HG03280 (cell line): ENCODE measurements around the gene ST3GAL6.
"Not testable (repeated sequence)": the region's sequence is repeated elsewhere in the genome, so short reads cannot be mapped to it uniquely, and the experiment has no call there.

Source experiments
- ATAC-seq: cut with Tn5 transposase; IDR thresholded peaks from one replicate; pipeline ENCODE4 v1.9.1; 2021; ENCODE audit warnings: mild to moderate bottlenecking, moderate library complexity; ENCODE audit not compliant: unreplicated experiment

ST3GAL6 gene

GRCh38 chr3:98799479-98799878 is 36.3 kb downstream of the ST3GAL6 start:
- no peak for ATAC-seq

GRCh38 chr3:98800401-98800800 is 37.3 kb downstream of the ST3GAL6 start:
- ATAC-seq = no peak

- ATAC-seq = no peak
Measured at GRCh38 chr3:98801043-98801747, 38.1 kb downstream of the ST3GAL6 start.

- ATAC-seq = no peak
Measured at GRCh38 chr3:98805571-98805970, 42.4 kb downstream of the ST3GAL6 start.

- ATAC-seq = no peak
Measured at GRCh38 chr3:98806521-98806920, 43.4 kb downstream of the ST3GAL6 start.

- ATAC-seq = no peak
Measured at GRCh38 chr3:98807011-98807410, 43.9 kb downstream of the ST3GAL6 start.

- ATAC-seq = no peak
Measured at GRCh38 chr3:98807561-98807960, 44.4 kb downstream of the ST3GAL6 start.

GRCh38 chr3:98808071-98808470 is 44.9 kb downstream of the ST3GAL6 start:
- no peak for ATAC-seq

GRCh38 chr3:98809557-98809956 is 46.4 kb downstream of the ST3GAL6 start:
- ATAC-seq = no peak

- no peak for ATAC-seq
Measured at GRCh38 chr3:98811048-98811447, 47.9 kb downstream of the ST3GAL6 start.

- ATAC-seq = peak; percentile 46
Measured at GRCh38 chr3:98812851-98813374, 49.8 kb downstream of the ST3GAL6 start.

- no peak for ATAC-seq
Measured at GRCh38 chr3:98814817-98815420, 51.8 kb downstream of the ST3GAL6 start.

GRCh38 chr3:98817547-98818041 is 54.5 kb downstream of the ST3GAL6 start:
- peak; percentile 85 for ATAC-seq

GRCh38 chr3:98821063-98821462 is 57.9 kb downstream of the ST3GAL6 start:
- no peak for ATAC-seq

- no peak for ATAC-seq
Measured at GRCh38 chr3:98823791-98824190, 60.7 kb downstream of the ST3GAL6 start.

- ATAC-seq = no peak
Measured at GRCh38 chr3:98824256-98824655, 61.1 kb downstream of the ST3GAL6 start.

GRCh38 chr3:98826126-98826525 is 63.0 kb downstream of the ST3GAL6 start:
- no peak for ATAC-seq

- no peak for ATAC-seq
Measured at GRCh38 chr3:98827221-98827920, 64.2 kb downstream of the ST3GAL6 start.

- ATAC-seq = no peak
Measured at GRCh38 chr3:98829246-98829832, 66.2 kb downstream of the ST3GAL6 start.

GRCh38 chr3:98831060-98831459 is 67.9 kb downstream of the ST3GAL6 start:
- not testable (repeated sequence) for ATAC-seq

- ATAC-seq = no peak
Measured at GRCh38 chr3:98839846-98840245, 76.7 kb downstream of the ST3GAL6 start.
